Stimulated activated CD4-positive, alpha-beta T cell treated with anti-CD3 and anti-CD28 coated beads, TNF-alpha, amount 100 ng/mL, for 24 hours (primary cell): ENCODE data around the gene SPINK8.
"Not testable (repeated sequence)": the region's sequence is repeated elsewhere in the genome, so short reads cannot be mapped to it uniquely, and the experiment has no call there.

Experiments used
- DNase-seq, 3 experiments: peaks; one replicate each; pipeline ENCODE4 v3.0.0-alpha.2; 2020; ENCODE audit warnings: low read depth in 3 of 3

The SPINK8 gene

DNA sequence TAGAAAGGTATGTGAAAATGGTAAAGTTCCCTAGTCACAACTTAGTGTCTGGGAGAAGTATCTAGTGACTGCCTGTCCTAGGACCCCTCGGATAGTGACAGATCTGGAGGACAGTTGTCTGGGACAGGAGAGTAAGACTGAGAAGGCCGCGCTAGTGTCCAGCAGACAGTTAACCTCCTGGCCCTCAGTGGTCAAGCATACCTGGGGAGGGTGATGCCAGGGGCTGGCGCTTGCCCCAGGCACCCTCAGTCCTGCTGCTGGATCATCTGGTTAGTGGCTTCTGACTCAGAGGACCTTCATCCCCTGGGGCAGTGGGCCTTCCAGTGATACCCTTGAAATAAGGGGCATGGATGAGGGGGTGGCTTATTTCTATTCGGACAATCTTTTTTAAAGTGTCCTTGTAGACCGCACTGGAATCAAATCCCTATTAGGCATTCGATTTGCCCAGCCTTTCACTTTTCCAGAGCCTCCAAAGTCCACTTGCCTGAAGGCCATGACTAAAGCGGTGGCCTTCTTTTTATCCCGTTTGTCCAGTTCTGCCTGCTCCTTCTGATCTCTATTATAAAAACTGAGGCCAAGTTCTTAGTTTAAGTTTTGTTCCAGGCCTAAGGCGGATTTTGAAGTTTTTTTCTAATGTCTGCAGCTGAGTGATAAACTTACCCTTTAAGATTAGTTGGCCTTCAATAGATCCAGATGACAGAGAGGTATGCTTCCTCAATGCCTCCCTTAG lies 1.6 kb downstream of the SPINK8 start:
- not testable (repeated sequence) for DNase-seq

DNA sequence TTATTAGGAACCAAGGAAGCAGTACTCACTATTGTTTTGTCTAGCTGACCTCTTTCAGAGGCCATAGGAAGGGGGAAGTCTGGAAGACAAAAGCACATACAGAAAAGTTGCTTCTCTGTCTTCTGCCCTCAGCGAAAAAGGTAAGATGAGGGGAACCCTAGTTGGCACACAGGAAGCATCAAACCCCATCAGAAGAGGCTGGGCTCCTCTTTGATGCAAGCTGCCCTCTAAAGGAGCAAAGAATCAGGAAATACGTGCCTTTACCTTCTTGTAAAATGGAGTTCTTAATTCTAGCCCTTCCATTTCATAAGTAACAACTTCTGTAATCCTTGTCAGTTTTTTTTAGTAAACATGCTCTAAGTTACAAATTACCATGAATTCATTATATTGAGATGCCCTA lies 12.5 kb downstream of the SPINK8 start:
- no peak for DNase-seq

DNA sequence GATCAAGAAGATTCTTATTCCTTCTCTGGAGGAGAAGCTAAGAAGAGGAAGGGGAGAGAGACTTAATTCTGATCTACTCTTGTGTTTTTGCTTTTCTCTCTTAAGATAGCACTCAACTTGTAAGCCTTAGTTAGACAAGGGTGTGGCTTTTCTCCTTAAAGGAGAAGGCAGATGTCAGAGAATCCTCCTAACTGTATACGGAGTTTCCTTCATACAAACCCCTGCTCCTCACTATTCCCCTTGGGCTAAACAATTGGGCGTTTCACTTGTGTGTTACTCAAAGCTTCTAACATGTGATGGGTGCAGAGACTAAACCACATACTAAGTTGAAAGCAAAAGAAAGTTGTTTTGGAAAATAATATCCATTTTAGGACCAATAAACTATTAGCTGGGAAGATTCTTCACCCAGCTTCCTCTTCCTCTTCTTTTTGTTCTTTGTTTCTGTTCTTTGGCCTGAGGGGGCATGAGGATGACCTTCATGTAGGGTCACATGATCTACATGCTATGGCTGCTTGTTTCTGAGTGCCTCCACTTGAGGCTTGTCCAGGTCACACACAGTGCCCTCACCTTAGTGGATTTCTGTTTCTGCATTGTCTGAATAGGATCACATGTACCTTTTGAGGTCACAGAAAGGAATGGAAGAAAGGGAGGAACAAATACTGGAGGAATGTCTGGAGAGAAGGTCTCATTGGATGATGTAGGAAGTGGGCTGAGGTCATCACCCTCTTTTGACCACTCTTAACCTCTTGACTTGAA lies 14.6 kb downstream of the SPINK8 start:
- DNase-seq = no peak

DNA sequence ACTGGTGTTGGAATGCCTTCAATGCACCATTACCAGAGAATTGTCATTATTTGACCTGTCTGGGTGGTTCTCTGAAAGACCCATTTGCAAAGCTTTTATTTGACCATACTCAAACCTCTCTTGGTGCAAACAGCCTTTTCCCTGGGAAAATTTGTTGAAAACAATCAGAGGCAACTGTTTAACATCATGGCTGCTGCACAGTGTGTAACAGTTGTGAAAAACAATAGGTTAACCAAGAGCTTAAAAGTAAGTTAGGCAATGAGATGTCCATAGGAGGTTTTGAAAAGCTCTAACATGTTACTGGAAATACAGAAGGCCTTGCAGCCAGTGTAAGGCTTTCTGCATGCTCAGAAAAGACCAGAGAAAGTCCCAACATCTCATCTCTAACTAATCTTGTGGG lies 18.9 kb downstream of the SPINK8 start:
- no peak for DNase-seq

DNA sequence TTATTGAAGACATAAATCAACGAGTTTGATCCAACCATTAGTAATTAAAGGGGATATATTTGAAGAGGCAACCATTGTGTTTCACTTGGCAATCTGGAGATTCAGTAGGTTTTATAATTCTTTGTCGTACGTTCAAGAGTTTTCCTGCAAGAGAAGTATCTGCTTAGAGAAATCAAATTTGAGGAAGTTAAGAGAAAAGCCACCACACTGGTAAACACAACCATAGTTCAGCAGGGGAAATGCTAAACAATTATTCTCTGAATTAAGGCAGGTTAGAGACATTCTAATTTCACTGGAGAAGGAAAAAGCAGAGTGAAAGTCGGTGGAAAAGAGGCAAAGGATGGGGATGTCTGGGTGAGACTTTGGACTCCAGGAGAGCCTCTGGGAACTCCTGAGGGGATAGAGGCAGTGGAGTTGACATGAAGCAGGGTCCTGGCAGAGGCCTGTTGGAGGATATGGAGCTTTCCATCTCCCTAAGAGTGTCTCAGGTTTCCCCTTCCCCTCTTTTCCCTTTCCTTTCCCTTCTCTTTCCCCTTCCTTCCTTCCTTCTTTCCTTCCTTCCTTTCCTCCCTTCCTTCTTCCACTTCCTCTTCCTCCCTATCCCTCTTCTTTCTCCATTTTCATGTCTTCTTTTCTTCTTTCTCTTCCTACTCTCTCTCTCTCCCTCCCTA lies 26.5 kb downstream of the SPINK8 start:
- DNase-seq = no peak

DNA sequence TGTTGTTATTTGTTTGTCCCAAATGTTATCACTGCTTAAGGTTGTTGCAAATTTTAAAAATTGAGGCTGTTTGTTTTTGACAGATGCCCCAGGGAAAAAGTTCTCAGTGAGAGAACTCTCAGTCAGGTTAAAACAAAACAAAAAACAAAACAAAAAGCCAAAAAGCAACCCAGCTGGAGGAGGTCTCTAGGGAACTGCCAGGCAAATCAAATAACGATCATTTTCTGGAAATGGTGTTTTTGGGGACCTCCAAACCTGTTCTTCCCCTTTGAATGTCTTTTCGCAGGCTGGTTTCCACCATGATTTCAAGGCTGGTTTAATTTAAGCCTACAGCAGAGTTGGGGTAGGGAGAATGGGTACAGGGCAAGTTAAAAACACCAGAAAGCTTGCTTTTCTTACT lies 27.2 kb downstream of the SPINK8 start:
- no peak for DNase-seq

DNA sequence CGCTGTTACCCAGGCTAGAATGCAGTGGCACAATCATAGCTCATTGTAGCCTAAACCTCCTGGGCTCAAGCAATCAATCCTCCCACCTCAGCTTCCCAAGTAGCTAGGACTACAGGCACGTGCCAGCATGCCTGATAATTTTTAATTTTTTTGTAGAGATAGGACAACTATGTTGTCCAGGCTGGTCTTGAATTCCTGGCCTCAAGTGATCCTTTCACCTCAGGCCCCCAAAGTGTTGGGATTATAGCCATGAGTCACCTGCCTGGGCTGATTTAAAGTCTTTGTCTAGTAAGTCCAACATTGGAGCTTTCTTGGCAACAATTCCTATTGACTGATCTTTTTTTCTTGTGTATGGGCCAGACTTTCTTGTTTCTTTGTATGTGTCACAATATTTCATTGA lies 28.1 kb downstream of the SPINK8 start:
- no peak for DNase-seq

DNA sequence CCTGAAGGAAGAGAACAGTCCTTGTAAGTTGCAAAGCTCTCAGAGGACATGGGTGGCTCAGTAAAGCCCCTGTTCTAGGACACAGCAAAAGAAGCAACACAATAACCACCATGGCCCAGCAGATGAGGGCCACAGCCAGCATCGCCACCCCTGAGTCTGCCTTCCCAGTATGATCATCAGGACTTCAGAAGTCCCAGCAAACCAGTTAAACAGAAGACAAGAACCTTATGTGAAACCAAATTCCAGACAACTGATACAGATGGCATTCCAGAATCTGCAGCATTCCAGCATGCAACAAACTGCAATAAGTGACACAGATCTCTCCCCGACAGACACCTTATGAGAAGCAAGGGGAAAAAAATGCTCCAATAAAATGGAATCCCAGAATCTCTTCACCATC lies 30.4 kb downstream of the SPINK8 start:
- no peak for DNase-seq

DNA sequence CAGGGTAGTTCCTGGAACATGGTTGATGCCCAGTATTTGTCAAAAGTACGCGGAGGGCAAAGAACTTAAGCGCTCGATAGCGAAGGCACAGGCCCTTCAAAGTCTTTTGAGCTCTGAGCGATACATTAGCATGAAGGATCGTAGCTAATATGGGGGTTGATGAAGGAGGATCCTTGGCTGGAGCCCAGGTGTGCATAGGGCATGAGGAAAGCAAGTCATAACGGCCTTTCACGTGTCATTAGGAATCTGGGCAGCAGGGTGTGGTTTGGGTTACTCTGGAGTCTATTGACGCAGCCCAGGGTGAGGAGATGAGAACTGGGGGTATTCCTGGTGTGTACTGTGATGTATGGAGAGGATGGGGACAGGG lies 31.7 kb downstream of the SPINK8 start:
- DNase-seq = peak in 1 of 3 experiments; percentile 10

DNA sequence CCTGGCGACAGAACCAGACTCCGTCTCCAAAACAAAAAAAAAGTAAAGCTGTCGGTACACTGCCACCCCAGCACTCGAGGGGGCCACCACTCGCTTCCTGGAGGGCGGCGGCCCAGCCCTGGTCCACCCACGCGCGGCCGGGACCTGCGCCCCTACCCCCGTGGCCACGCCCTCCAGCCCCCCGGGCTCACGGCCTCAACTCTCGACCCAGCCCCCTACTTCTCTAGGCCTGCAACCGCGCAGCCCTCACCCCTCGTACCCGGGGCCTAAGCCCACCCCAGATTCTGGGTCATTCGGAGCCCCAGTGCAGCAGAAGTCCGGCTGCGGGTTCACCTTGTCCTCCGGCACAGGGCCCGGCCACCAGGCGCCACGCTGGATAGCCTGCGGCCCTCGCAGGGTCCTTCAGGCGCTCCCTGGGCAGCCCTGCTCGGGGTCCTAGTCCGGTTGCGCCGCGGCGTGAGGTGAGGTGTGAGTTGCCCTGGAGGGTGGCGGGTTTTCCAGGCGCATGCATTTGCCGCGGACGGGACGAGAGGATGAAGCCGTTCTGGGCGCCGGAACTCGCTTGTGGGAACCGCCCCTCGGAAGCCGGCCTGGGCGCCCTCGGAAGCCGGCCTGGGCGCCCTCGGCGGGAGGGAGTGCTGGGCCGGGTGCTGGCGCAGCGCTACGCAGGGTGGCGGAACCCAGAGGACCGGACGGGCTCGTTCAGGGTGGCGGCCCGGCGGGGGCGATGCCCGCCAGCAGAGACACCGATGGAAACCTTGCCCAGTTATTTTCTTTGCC lies 32.3 kb downstream of the SPINK8 start, which contains the start of gene NME6:
Gene NME6 (minus strand): TSS at position 348 of the 780 bp plus-strand sequence.
- peak; percentile 87 to 94 (median 88) for DNase-seq

DNA sequence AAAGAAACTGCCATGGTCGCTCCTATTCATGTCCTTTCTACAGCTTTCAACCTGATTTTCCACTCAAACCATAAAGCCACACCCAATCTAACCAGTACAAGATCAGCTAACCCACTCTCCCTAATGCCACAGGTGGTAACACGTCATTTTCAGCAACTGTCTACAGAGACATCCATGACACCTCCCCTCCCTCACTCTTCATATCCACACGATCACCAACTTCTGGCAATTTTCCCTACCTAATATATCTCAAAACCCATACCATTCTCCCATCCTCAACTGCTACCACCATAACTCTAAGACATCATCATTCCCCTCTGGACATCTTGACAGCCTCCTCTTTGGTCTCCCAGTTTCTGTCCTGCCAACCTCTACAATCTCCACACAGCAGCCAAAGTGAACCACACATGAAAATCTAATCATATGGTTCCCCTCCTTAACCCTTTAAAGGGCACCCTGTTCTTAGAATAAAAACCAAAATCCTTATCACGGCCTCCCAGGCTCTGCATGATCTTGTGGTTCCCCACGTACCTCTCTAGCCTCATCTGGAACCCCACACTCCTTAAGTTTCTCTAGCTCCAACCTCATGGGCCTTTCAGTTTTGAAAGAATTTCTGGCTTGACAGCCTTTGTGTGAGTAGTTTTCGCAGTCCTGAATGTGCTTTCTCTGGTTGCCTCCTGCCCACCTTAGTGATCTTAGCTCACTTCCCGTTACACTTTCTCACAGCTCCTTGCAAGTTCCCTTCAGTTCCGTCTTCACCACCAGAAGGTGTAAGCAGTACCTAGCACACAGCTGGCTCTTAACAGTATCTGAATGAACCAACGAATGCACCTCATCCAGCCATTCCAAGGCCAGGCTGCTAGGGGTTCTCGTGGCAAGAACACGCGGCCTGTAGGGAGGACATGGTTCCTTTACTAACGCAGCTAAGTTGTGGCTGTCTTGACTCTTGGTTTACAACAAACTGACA lies 33.4 kb downstream of the SPINK8 start:
- DNase-seq = peak in 2 of 3 experiments; percentile 4 to 13

DNA sequence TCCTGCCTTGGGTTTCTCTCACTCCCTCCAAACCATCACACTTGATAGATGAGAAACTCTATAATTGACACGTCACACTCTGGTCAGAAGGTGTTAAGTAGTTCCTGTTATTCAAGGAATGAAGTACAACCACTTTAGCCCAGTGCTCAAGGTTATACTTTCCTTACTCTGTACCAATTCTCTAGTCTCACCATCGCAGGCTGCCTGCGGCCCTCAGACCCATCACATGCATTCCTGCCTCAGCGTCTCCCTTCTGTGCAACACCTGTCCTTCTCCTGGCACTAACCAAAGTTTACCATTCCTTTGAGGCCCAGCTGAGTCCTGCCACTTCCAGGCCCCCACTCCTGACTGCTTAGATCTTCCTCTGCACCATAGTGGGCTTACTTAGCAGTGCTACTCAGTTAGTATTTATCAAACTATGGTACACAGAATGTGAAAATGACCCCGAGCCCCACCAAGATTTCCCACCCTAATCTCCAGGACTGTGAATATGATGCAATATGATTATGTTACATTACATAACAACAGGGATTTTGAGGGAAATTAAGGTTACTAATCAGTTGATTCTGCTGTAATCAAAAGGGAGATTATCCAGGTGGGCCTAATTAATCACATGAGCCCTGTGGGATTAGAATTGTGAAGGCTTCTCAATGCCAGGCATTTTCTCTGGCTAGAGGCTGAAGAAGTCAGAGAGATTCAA lies 36.2 kb downstream of the SPINK8 start:
- no peak for DNase-seq

DNA sequence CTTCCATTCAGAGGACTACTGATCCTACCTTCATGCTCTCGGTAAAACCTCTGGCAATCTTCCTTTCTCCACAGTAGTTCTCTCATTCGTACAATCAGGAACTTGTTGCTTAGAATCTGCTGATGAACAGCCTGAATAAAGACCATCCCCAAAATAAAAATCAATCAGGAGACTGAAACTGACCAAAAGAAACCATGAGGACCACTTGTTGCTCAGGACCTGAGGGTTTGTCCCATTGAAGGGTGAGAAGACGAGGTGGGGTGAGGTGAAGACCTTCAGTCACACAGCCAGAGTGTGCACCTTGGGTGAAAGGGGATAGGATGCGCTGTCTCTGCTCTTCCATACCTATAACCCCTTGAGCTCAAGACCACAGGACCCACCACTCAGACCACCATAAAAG lies 36.8 kb downstream of the SPINK8 start:
- no peak for DNase-seq

DNA sequence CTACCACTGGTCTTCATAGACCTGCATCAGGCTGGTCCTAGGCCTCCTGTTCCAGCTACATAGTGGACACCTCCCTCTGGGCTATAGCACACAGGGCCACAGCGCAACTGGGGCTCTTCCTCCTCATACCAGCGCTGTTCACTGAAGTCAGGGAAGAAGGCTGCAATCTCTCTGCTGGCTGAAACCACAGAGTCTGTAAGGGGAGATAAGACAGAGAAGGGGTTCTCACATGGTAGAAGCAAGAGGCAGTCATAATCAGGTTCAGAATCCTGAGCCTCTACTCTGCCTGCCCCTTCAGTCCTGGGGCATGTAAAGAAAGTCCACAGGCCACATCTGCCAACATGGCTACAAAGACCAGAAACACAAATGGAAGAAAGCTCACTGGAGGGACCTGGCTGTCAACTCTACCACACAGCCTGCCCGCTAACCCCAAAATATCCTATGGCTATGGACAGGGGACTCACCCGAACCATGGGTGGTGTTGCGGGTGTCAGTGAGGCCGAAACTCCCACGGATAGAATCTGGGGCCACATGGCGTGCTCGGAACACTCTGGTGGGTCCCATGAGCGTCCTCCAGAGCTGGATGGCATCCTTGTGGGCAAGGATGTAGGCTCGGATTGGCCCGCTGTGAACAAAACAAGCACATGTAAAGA lies 38.7 kb downstream of the SPINK8 start:
- no peak for DNase-seq

DNA sequence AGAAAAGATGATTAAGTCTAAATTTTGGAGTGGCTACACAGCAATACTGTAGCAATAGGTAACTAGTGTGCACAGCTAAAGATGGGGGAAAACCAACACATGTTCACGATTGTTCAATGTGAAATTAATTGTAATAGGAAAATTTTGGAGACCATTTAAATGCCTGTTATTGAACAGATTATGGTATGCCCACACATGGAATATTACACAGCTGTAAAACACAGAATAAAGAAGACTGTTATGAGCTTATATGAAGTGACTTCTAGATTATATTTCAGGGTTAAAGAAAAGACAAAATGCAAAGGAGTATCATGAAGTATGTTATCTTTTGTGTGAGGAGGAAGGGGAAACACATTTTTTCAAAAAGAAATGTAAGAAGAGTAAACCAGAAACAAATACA lies 43.8 kb downstream of the SPINK8 start:
- no peak for DNase-seq

DNA sequence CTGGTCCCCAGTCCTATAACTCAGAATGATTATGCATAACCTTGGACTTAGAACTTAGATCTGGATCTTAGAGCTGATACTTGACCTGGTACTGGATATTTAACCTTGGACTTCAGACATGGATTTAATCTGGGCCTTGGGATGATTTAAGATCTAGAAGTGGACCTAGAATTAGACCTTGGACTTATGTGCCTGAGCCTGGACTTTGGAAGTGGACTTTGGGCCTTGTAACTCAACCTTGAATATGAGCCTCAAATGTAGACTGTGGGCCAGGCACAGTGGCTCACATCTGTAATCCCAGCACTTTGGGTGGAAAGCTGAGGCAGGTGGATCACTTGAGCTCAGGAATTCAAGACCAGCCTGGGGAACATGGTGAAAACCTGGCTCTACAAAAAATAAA lies 46.4 kb downstream of the SPINK8 start:
- no peak for DNase-seq

DNA sequence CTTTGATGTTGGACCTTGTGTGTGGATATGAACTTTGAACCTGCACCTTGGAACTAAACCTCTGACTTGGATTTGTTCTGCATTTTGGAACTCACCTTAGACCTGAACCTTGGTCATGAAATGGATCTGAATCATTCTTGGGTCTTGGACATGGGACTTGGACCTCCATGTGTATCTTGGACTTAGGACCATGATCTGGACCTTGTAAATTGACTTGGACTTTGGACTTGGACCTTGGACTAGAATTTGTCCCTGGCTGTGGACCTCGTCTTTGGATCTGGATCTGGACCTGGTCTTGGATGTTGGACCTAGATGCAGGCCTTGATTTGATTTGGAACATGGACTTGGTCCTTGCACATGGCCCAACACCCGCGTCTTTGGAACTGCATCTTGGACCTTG lies 47.2 kb downstream of the SPINK8 start:
- no peak for DNase-seq

DNA sequence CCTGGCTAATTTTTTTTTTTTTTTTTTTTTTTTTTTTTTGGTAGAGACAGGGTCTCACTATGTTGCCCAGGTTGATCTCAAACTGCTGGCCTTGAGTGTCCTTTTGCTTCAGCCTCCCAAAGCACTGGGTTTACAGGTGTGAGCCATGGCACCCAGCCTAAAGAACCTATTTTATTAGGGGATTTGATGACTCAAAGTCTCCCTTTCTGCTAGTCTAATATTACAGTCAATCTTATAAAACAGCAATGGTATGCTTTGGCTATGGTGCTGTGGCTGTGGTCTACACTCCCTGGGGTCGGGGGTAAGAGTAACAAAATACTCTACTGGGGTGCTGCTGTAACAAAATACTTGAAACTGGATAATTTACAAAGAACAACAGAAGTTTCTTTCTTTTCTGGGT lies 47.8 kb downstream of the SPINK8 start:
- DNase-seq = no peak

DNA sequence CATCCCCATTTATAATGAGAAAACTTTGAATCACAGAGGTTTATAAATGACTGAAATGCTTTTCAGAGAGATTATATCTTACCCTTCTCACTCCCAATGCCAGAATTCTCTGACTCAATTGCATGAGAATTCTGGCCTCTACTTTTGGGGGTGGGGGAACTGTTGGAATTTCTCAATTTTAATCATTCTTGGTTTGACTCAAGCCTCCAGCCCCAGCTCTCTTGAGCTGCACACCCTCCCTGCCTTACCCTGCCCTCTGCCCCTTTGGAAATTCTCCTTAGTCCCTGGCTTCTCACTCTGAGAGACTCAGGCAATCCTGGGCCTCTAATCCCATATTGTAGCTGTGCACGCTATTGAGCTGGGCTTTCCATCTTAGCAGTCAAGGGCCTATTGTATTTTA lies 48.3 kb downstream of the SPINK8 start:
- DNase-seq = no peak

DNA sequence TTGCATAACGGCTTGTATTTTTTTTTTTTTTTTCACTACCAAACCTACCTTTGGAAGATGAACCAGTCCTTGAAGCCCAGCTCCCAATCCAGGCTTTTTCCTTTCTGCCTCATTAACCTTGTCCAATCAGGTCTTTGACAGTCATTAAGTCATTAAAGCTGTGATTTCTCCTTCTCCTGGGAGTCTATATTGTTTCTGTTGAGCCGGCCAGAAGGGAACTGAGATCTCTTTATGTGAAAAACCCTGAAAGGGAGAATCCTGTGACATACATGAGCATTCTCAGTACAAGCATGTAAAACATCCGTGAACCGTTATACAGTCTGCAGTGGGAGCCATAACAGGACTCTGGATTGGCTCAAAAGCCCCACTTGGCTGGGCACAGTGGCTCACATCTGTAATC lies 52.6 kb downstream of the SPINK8 start:
- DNase-seq = no peak
